HCT116 (cell line): Measurements from ENCODE around the gene B4GALNT3. TPM values are rescaled to one million over a fixed set of nuclear protein-coding genes. Genes with fewer than 3 reads are reported as not detected.

Experiments
- ATAC-seq: fragments of 200-7000 bp; cut with Tn5 transposase; 2 replicates; pipeline ENCODE4 v1.9.1; 2020; ENCODE audit warnings: mild to moderate bottlenecking, moderate library complexity
- BruUV-seq: library from RNA; stranded (reverse); fragments of 400-500 nt; replicated peaks from 2 replicates; lab custom pipeline; 2021; lab: Mats Ljungman, UMichigan
- CTCF ChIA-PET: fragments of 300-600 bp; sonication (Branson Sonifier 250); formaldehyde crosslinking; loops from one replicate; lab custom pipeline; 2021; ENCODE audit warnings: antibody characterized with exemption; lab: Charles Lee
- POLR2A ChIA-PET: fragments of 300-600, 350-600 bp; sonication (Branson Sonifier 250); formaldehyde crosslinking; loops from one replicate; lab custom pipeline; 2021; ENCODE audit warnings: antibody characterized with exemption; lab: Charles Lee
- RAD21 ChIA-PET, 2 experiments: fragments of 300-600 bp; sonication (Branson Sonifier 250); formaldehyde crosslinking; loops; one replicate each; lab custom pipeline; 2023; ENCODE audit warnings: low total read pairs in 2 of 2; ENCODE audit not compliant: uncharacterized antibody in 2 of 2, unreplicated experiment in 2 of 2, low non-redundant PET in 1 of 2; lab: Charles Lee
- DNase-seq: peaks from one replicate; pipeline ENCODE4 v3.0.0-alpha.2; 2010; ENCODE audit warnings: low read depth, low spot score
- H2AFZ ChIP-seq: fragments of 200-600 bp; shearing (Covaris generic), sonication (generic); 2 replicates; pipeline ENCODE4 v1.6.1; 2017; ENCODE audit warnings: low read depth, mixed run types, mixed read lengths, antibody characterized with exemption, low read length; ENCODE audit not compliant: poor library complexity, severe bottlenecking
- H3K27ac ChIP-seq: 2 replicates; pipeline ENCODE4 v1.5.1; 2012; ENCODE audit warnings: low read depth, low read length
- H3K27me3 ChIP-seq: fragments of 200-600 bp; sonication (generic); 2 replicates; pipeline ENCODE4 v1.6.1; 2016; ENCODE audit warnings: mixed run types, low read length, mixed read lengths; ENCODE audit not compliant: insufficient read depth
- H3K36me3 ChIP-seq, 2 experiments: fragments of 200-500 bp in 1 of 2; fragments of 200-600 bp in 1 of 2; sonication (Bioruptor generic) in 1 of 2; sonication (generic) in 1 of 2; 2 replicates each; pipeline versions ENCODE4 v1.5.1 to v1.6.1; 2014 to 2016; ENCODE audit warnings: low read length in 2 of 2, inconsistent platforms in 1 of 2, mixed read lengths in 1 of 2, mixed run types in 1 of 2; ENCODE audit not compliant: insufficient read depth in 2 of 2, control insufficient read depth in 1 of 2
- H3K4me1 ChIP-seq, 2 experiments: fragments of 200-600 bp in 1 of 2; sonication (generic) in 1 of 2; 2 replicates each; pipeline versions ENCODE4 v1.5.1 to v1.6.1; 2012 to 2017; ENCODE audit warnings: low read length in 2 of 2, inconsistent platforms in 1 of 2, mild to moderate bottlenecking in 1 of 2, mixed read lengths in 1 of 2, mixed run types in 1 of 2, moderate library complexity in 1 of 2; ENCODE audit not compliant: insufficient read depth in 2 of 2, control insufficient read depth in 1 of 2
- H3K4me2 ChIP-seq: fragments of 200-600 bp; sonication (generic); 2 replicates; pipeline ENCODE4 v1.6.1; 2017; ENCODE audit warnings: mixed run types, low read length, mixed read lengths
- H3K4me3 ChIP-seq, 2 experiments: fragments of 200-600 bp in 1 of 2; sonication (generic) in 1 of 2; replicated peaks in 1 of 2; 2 replicates each; pipeline ENCODE4 v1.5.1; 2011 to 2016; ENCODE audit warnings: low read length in 2 of 2, control low read depth in 1 of 2, low read depth in 1 of 2, mild to moderate bottlenecking in 1 of 2, mixed read lengths in 1 of 2, mixed run types in 1 of 2
- H3K79me2 ChIP-seq: fragments of 200-600 bp; sonication (generic); 2 replicates; pipeline ENCODE4 v1.6.1; 2017; ENCODE audit warnings: mild to moderate bottlenecking, mixed run types, low read length, moderate library complexity, mixed read lengths; ENCODE audit not compliant: insufficient read depth
- H3K9ac ChIP-seq: fragments of 200-600 bp; sonication (generic); 2 replicates; pipeline ENCODE4 v1.6.1; 2016; ENCODE audit warnings: low read length, mixed read lengths
- H3K9me2 ChIP-seq: fragments of 200-600 bp; sonication (generic), shearing (Covaris generic); 2 replicates; pipeline ENCODE4 v1.6.1; 2017; ENCODE audit warnings: mixed run types, mild to moderate bottlenecking, moderate library complexity; ENCODE audit not compliant: insufficient read depth
- H3K9me3 ChIP-seq, 2 experiments: fragments of 200-500 bp in 1 of 2; fragments of 200-600 bp in 1 of 2; sonication (Bioruptor generic) in 1 of 2; sonication (generic) in 1 of 2; 2 replicates each; pipeline ENCODE4 v1.6.1; 2014 to 2017; ENCODE audit warnings: low read length in 2 of 2, mixed read lengths in 2 of 2, inconsistent platforms in 1 of 2, low read depth in 1 of 2, mild to moderate bottlenecking in 1 of 2, mixed run types in 1 of 2, moderate library complexity in 1 of 2; ENCODE audit not compliant: control insufficient read depth in 1 of 2, insufficient read depth in 1 of 2
- H4K20me1 ChIP-seq: fragments of 200-600 bp; sonication (generic), shearing (Covaris generic); 2 replicates; pipeline ENCODE4 v1.6.1; 2017; ENCODE audit warnings: mixed run types, mild to moderate bottlenecking, moderate library complexity; ENCODE audit not compliant: insufficient read depth
- intact Hi-C: fragments of 100-400 bp; cut with micrococcal nuclease; formaldehyde crosslinking; loops from 2 replicates; pipeline ENCODE4 v1.10.0; 2022
- total RNA-seq: library from RNA; stranded (reverse); gene quantifications from one replicate; pipeline ENCODE4 v1.2.1, GENCODE V29; 2021; ENCODE audit not compliant: unreplicated experiment
- TF ChIP-seq, protein P1 (sequence below): IDR thresholded peaks from 2 replicates; pipeline ENCODE4 v1.6.1; 2012; ENCODE audit warnings: low read depth
- TF ChIP-seq, protein P2 (sequence below): IDR thresholded peaks from 2 replicates; pipeline ENCODE4 v1.6.1; 2012

B4GALNT3 gene
- total RNA-seq, 1 experiment from 2014 or later: 18.2 TPM

DNA sequence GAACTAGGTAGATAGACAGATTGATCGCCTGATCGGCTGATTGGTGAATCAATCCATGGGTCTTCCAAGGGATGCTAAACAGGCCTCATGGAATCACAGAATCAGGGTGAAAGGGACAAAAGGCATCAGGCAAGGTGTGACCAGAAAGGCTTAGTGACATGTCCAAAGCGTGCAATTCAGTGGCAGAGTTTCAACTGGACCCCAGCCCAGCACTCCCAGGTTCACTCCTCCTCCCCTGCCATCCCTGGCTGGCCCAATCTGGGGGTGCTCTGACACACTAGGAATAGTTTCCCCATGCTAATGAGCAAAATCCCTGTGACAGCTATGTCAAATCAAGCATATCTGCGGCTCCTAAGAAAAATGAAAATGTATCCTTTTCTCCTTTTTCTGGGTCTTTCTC, 153.1 kb downstream of the B4GALNT3 start:
- Histone ChIP-seq H3K27me3 (no peaks in the 10 kb centered on the region), H3K9me2 (no peaks in the 10 kb centered on the region), H3K4me3 (no peak overlapping the region), H3K27ac (no peak overlapping the region), H2AFZ (no peak overlapping the region), H3K79me2 (no peaks in the 10 kb centered on the region), H3K9ac (no peak overlapping the region), H4K20me1 (no peaks in the 10 kb centered on the region), H3K4me2 (no peak overlapping the region), H3K36me3 (no peaks in the 10 kb centered on the region), H3K9me3 (no peaks in the 10 kb centered on the region), H3K4me1 (peaks cover 0 to 8% of the 10 kb centered on the region in 2 experiments; a peak in 2 of 4 replicates)
- POLR2A ChIA-PET: no interaction called here
- ATAC-seq (no peak), DNase-seq (no peak)
- intact Hi-C loops: no loop called here
- TF ChIP-seq, protein P1, sequence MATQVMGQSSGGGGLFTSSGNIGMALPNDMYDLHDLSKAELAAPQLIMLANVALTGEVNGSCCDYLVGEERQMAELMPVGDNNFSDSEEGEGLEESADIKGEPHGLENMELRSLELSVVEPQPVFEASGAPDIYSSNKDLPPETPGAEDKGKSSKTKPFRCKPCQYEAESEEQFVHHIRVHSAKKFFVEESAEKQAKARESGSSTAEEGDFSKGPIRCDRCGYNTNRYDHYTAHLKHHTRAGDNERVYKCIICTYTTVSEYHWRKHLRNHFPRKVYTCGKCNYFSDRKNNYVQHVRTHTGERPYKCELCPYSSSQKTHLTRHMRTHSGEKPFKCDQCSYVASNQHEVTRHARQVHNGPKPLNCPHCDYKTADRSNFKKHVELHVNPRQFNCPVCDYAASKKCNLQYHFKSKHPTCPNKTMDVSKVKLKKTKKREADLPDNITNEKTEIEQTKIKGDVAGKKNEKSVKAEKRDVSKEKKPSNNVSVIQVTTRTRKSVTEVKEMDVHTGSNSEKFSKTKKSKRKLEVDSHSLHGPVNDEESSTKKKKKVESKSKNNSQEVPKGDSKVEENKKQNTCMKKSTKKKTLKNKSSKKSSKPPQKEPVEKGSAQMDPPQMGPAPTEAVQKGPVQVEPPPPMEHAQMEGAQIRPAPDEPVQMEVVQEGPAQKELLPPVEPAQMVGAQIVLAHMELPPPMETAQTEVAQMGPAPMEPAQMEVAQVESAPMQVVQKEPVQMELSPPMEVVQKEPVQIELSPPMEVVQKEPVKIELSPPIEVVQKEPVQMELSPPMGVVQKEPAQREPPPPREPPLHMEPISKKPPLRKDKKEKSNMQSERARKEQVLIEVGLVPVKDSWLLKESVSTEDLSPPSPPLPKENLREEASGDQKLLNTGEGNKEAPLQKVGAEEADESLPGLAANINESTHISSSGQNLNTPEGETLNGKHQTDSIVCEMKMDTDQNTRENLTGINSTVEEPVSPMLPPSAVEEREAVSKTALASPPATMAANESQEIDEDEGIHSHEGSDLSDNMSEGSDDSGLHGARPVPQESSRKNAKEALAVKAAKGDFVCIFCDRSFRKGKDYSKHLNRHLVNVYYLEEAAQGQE: no peak
- TF ChIP-seq, protein P2, sequence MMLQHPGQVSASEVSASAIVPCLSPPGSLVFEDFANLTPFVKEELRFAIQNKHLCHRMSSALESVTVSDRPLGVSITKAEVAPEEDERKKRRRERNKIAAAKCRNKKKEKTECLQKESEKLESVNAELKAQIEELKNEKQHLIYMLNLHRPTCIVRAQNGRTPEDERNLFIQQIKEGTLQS: no peak
- CTCF ChIA-PET: no interaction called here
- RAD21 ChIA-PET: no interaction called here
- no TSS peak for BruUV-seq

Other genes starting within 250 kb of the B4GALNT3 start
- gene SLC6A12, start 245.8 kb upstream of the B4GALNT3 start, total RNA-seq: 0.64 TPM
- gene SLC6A13, start 197.1 kb upstream of the B4GALNT3 start, total RNA-seq: 0.39 TPM
- gene KDM5A, start 70.6 kb upstream of the B4GALNT3 start, total RNA-seq: 49.0 TPM
- gene CCDC77, start 58.3 kb upstream of the B4GALNT3 start, total RNA-seq: 12.3 TPM
- not detected for gene NINJ2, start 203.5 kb downstream of the B4GALNT3 start, total RNA-seq